ENCODE data around the gene IGSF23.
A peak's percentile ranks its signal among the peaks of the same experiment; 100 is the strongest.

IGSF23 gene

DNA sequence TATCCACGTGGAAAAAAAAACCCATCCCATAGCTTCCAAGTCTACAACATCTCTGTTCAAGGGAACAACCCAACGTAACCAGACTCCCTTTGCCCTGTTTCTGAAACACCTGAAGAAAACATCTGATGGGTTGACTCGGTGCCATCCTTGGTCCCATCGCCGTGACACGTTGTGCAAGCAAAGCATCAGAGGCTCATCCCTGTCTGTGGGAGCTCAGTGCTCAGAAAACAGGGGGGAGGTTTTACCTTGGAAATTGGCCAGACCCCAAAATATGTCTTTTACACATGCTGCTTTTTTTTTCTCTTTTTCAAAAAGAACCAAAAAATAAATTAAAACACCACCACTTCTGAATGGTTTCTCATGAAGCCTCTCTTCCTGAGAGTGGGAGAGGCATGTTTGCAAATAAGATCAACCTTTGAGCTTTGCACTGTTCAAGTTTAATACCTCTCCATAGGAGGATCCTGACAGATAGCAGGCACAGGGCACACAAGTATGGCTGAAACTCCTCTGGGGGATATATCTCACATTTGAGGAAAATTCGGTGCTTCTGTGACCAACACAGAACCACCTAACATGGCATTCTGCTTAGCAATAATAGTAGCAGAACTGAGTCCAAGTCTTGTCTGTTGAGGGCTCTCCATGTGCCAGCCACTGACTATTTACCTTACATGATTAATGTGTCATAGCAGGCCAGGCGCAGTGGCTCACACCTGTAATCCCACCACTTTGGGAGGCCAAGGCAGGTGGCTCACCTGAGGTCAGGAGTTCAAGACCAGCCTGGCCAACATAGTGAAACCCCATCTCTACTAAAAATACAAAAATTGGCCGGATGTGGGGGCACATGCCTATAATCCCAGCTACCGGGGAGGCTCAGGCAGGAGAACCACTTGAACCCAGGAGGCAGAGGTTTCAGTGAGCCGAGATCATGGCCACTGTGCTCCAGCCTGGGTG is 23.4 kb downstream of the IGSF23 start:
- in situ Hi-C loops (cut with MboI; ENCODE audit: low sequenced_read_pairs, unreplicated experiment): no loop called here

GRCh38 chr19:44637390-44637764 is 24.0 kb downstream of the IGSF23 start:
- in situ Hi-C loops (cut with MboI; ENCODE audit: low sequenced_read_pairs, unreplicated experiment): no loop called here
- TF ChIP-seq CTCF (IDR thresholded peaks at IDR 0.05; ENCODE audit: borderline replicate concordance, control extremely low read depth, extremely low read depth, insufficient read depth, missing control alignments): no peak
- DNase-seq (ENCODE audit: low spot score): no peak

More for the DNA sequence above, 23.4 kb downstream of the IGSF23 start:
- no peak for TF ChIP-seq CTCF (IDR thresholded peaks at IDR 0.05; ENCODE audit: borderline replicate concordance, control extremely low read depth, extremely low read depth, insufficient read depth, missing control alignments)
- no peak for DNase-seq (ENCODE audit: low spot score)

DNA sequence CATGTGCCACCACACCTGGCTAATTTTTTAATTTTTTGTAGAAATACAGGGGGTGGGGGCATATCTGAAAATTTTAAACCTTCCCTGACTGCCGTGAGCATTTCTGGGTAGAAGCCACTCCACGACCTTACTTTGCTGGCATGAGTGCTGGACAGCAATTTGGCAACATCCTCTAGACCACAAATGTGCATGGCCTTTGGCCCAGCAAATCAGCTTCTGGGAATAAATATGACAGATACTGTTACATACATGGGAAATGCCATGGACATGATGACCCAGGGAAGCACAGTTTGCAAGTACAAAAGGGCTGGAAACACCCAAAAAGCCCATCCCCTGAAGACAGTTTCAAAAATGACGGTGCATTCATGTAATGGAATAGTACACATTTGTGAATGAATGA is 27.2 kb downstream of the IGSF23 start:
- no peak for TF ChIP-seq CTCF (IDR thresholded peaks at IDR 0.05; ENCODE audit: borderline replicate concordance, control extremely low read depth, extremely low read depth, insufficient read depth, missing control alignments)
- no peak for DNase-seq (ENCODE audit: low spot score)
- in situ Hi-C loops (cut with MboI; ENCODE audit: low sequenced_read_pairs, unreplicated experiment): no loop called here

DNA sequence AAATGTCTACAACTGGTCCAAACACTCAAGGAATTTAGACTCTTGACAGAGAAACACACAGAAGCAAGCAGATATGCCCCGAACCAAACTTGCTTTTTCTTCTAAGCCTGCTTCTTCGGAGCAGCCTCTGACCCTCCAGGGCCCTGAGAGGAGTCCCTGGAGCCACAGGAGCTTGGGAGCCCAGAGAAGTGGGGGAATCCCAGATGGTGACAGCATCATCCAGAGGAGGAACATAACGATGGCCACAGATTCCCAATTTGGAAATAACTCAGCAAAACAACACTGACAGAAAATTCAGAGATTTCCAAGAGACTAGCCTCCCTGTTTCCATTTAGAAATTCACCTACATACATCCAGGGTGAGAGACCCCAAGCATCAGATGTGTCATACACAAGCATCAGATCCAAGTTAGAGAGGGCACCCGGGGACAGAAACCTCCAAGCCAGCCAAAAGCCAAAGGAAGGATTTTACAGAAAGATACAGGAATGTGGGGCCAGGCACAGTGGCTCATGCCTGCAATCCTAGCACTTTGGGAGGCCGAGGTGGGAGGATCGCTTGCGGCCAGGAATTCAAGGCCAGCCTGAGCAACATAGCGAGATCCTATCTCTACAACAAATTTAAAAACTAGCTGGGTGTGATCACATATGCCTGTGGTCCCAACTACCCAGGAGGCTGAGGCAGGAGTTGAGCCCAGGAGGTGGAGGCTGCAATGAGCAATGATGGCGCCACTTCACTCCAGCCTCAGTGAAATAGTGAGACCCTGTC is 28.3 kb downstream of the IGSF23 start:
- no peak for DNase-seq (ENCODE audit: low spot score)
- in situ Hi-C loops (cut with MboI; ENCODE audit: low sequenced_read_pairs, unreplicated experiment): no loop called here
- no peak for TF ChIP-seq CTCF (IDR thresholded peaks at IDR 0.05; ENCODE audit: borderline replicate concordance, control extremely low read depth, extremely low read depth, insufficient read depth, missing control alignments)

GRCh38 chr19:44642377-44642776 is 29.0 kb downstream of the IGSF23 start:
- in situ Hi-C loops (cut with MboI; ENCODE audit: low sequenced_read_pairs, unreplicated experiment): no loop called here
- no peak for DNase-seq (ENCODE audit: low spot score)
- TF ChIP-seq CTCF (IDR thresholded peaks at IDR 0.05; ENCODE audit: borderline replicate concordance, control extremely low read depth, extremely low read depth, insufficient read depth, missing control alignments): no peak

- in situ Hi-C loops (cut with MboI; ENCODE audit: low sequenced_read_pairs, unreplicated experiment): no loop called here
Measured at GRCh38 chr19:44643605-44644401, 30.4 kb downstream of the IGSF23 start, which contains the start of gene PVR. TSS of gene PVR (plus strand) at chr19:44643910. CDS start at chr19:44644097, 187 bp downstream.

More at GRCh38 chr19:44643605-44644401, 30.4 kb downstream of the IGSF23 start, which contains the start of gene PVR:
- DNase-seq (ENCODE audit: low spot score): peak; percentile 82
- TF ChIP-seq CTCF (IDR thresholded peaks at IDR 0.05; ENCODE audit: borderline replicate concordance, control extremely low read depth, extremely low read depth, insufficient read depth, missing control alignments): no peak

Data from GM13976 (cell line).